ENCODE data around the gene VEPH1. TPM values are rescaled to one million over a fixed set of nuclear protein-coding genes. Genes with fewer than 3 reads are reported as not detected.
"Not testable (repeated sequence)": the region's sequence is repeated elsewhere in the genome, so short reads cannot be mapped to it uniquely, and the experiment has no call there.

The VEPH1 gene
- total RNA-seq, 2 donors from 2014 or later: not detected

GRCh38 chr3:157347577-157348303 is 155.5 kb downstream of the VEPH1 start:
- H3K27ac Mint-ChIP-seq: no peak overlapping the region
- no peak overlapping the region for H3K4me3 Mint-ChIP-seq
- peaks cover 6% of the 10 kb centered on the region for H3K9me3 Mint-ChIP-seq
- DNase-seq (ENCODE audit: low spot score): no peak
- no peaks in the 10 kb centered on the region for H3K4me1 Mint-ChIP-seq (ENCODE audit: low read depth in 2 of 2)
- no peaks in the 10 kb centered on the region for H3K27me3 Mint-ChIP-seq
- no peaks in the 10 kb centered on the region for H3K36me3 Mint-ChIP-seq
- peak in 1 of 2 donors; percentile 41 for ATAC-seq

- Mint-ChIP-seq H3K9me3 (peaks cover 4% of the 10 kb centered on the region), H3K4me1 (ENCODE audit: low read depth in 2 of 2) (no peaks in the 10 kb centered on the region), H3K27me3 (no peaks in the 10 kb centered on the region), H3K4me3 (no peak overlapping the region), H3K36me3 (no peaks in the 10 kb centered on the region), H3K27ac (no peak overlapping the region)
- DNase-seq (ENCODE audit: low spot score) (no peak), ATAC-seq (no peak)
Observed at GRCh38 chr3:157336252-157337009, 166.8 kb downstream of the VEPH1 start.

- ATAC-seq (no peak), DNase-seq (ENCODE audit: low spot score) (no peak)
- Mint-ChIP-seq H3K27ac (no peak overlapping the region), H3K4me3 (no peak overlapping the region), H3K36me3 (no peaks in the 10 kb centered on the region), H3K27me3 (no peaks in the 10 kb centered on the region), H3K4me1 (ENCODE audit: low read depth in 2 of 2) (no peaks in the 10 kb centered on the region), H3K9me3 (no peaks in the 10 kb centered on the region)
Observed at GRCh38 chr3:157335233-157336076, 167.8 kb downstream of the VEPH1 start.

DNA sequence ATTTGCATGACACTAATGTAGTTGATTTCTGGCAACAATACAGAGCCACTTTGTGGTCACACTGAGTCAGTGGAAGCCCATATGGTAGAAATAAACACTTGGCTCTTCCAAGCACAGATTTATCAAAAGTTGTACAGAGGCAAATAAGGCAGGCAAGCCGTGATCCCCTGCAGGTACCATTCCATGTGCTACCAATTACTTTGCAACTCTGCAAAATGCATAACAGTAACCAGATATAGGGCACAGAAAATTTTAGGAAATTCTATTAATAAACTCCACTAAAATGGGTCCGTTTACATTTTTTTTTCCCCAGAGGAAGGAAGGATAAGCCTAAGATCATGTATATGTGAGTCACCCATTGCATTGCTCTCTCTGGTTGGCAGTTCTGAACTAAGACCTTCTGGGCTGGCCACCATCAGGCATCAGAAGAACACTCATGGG is 169.6 kb downstream of the VEPH1 start:
- Mint-ChIP-seq H3K9me3 (no peaks in the 10 kb centered on the region), H3K4me1 (ENCODE audit: low read depth in 2 of 2) (no peaks in the 10 kb centered on the region), H3K4me3 (no peak overlapping the region), H3K36me3 (no peaks in the 10 kb centered on the region), H3K27me3 (no peaks in the 10 kb centered on the region), H3K27ac (no peak overlapping the region)
- ATAC-seq (no peak), DNase-seq (ENCODE audit: low spot score) (no peak)

GRCh38 chr3:157330206-157330605 is 173.0 kb downstream of the VEPH1 start:
- H3K36me3 Mint-ChIP-seq: peaks cover 6% of the 10 kb centered on the region

DNA sequence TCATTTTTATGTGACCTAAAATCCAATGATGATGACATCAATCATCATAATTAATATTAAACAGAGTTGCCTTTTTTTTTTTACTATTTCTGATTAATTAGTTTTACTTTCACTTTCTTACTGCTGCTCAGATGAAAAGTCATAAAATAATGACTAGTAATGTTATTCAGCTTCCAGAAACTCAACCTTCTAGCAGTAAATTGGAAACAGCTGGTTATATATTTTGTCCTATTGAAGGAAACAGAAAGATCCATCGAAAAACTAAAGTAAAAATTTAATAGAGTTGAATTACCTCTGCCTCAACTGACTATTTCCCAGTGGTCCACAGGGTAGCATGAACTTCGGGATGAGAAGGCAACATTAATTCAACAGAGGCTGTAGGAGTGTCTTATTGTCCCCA is 173.7 kb downstream of the VEPH1 start:
- Mint-ChIP-seq H3K36me3 (peaks cover 6% of the 10 kb centered on the region), H3K27me3 (peaks cover 0 to 15% of the 10 kb centered on the region in 2 donors), H3K9me3 (peaks cover 4% of the 10 kb centered on the region), H3K4me1 (ENCODE audit: low read depth in 2 of 2) (no peaks in the 10 kb centered on the region), H3K4me3 (no peak overlapping the region), H3K27ac (no peak overlapping the region)
- DNase-seq (ENCODE audit: low spot score) (no peak), ATAC-seq (no peak)

More at GRCh38 chr3:157330206-157330605, 173.0 kb downstream of the VEPH1 start:
- DNase-seq (ENCODE audit: low spot score) (no peak), ATAC-seq (no peak)
- Mint-ChIP-seq H3K27ac (no peak overlapping the region), H3K9me3 (peaks cover 4% of the 10 kb centered on the region), H3K4me3 (no peak overlapping the region), H3K4me1 (ENCODE audit: low read depth in 2 of 2) (no peaks in the 10 kb centered on the region), H3K27me3 (peaks cover 0 to 15% of the 10 kb centered on the region in 2 donors)

DNA sequence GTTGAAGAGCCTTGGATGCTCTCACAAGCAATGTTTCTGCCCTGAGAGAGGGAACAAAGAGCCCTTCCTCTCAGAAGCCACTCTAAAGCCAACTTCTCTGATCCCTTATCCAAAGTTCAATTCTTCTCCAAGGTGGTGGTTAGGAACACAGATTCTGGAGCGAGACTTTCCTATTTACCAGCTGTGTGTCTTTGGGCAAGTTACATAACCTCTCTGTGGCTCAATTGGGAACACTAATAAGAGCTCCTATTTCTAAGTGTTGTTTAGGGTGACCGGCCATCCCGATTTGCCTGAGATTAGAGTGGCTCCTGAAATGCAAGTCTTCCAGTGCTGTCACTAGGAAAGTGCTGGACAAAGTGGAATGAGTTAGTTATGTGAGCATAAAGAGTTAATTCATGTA is 175.4 kb downstream of the VEPH1 start:
- DNase-seq (ENCODE audit: low spot score) (no peak), ATAC-seq (no peak)
- Mint-ChIP-seq H3K36me3 (peaks cover 6% of the 10 kb centered on the region), H3K4me3 (no peak overlapping the region), H3K4me1 (ENCODE audit: low read depth in 2 of 2) (no peaks in the 10 kb centered on the region), H3K9me3 (peaks cover 4% of the 10 kb centered on the region), H3K27ac (no peak overlapping the region), H3K27me3 (peaks cover 0 to 15% of the 10 kb centered on the region in 2 donors)

DNA sequence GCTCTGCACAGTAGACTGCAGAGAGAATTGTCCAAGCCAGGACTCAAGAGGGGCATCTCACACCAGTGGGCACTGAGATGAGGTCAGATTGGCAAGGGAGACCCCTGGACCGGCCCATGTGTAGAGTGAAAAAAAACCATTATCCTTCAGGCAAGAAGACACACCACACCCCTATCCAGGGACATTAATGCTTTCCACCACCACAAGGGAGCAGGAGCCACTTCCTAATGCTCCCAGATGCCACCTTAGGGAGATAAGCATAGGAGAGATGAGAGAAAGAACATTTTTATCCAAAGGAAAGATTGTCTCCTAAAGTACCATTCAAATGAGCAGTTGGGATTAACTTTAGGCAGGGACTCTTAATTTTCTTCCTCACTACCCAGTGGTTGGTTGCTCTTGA is 176.2 kb downstream of the VEPH1 start:
- H3K36me3 Mint-ChIP-seq: peaks cover 6% of the 10 kb centered on the region
- H3K27me3 Mint-ChIP-seq: peaks cover 0 to 18% of the 10 kb centered on the region in 2 donors
- DNase-seq (ENCODE audit: low spot score): no peak
- no peak overlapping the region for H3K4me3 Mint-ChIP-seq
- no peak for ATAC-seq
- no peaks in the 10 kb centered on the region for H3K4me1 Mint-ChIP-seq (ENCODE audit: low read depth in 2 of 2)
- peaks cover 4% of the 10 kb centered on the region for H3K9me3 Mint-ChIP-seq
- H3K27ac Mint-ChIP-seq: no peak overlapping the region

DNA sequence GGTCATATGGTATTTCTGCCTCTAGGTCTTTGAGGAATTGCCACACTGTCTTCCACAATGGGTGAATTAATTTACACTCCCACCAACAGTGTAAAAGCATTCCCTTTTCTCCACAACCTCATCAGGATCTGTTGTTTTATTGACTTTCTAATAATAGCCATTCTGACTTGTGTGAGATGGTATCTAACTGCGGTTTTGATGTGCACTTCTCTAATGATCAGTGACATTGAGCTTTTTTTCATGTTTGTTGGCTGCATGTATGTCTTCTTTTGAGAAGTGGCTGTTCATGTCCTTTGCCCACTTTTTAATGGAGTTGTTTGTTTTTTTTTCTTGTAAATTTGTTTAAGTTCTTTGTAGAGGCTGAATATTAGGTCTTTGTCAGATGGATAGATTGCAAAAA is 178.3 kb downstream of the VEPH1 start:
- H3K36me3 Mint-ChIP-seq: not testable (repeated sequence)

DNA sequence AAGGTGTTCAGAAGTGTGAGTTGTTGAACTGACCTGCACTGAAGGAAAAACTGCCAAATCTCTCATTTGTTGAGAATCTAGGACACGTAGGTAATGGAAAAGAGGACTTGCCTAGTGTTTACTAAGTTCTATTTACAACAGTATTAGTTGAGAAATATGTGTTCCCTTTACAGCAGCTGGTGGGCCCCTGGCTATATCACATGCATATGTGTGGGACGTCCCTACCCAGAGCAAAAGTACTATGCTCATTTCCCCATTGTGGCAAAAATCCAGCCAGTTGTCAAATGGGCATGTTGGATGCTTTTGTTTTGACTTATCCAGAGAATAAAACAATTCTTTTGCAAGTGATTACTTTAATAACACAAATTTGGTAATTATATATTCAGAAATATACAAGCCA is 179.9 kb downstream of the VEPH1 start:
- H3K9me3 Mint-ChIP-seq: peaks cover 6% of the 10 kb centered on the region
- no peak overlapping the region for H3K27ac Mint-ChIP-seq
- H3K4me3 Mint-ChIP-seq: no peak overlapping the region
- ATAC-seq: no peak
- no peak for DNase-seq (ENCODE audit: low spot score)
- H3K27me3 Mint-ChIP-seq: peaks cover 0 to 20% of the 10 kb centered on the region in 2 donors
- H3K4me1 Mint-ChIP-seq (ENCODE audit: low read depth in 2 of 2): no peaks in the 10 kb centered on the region
- peaks cover 6% of the 10 kb centered on the region for H3K36me3 Mint-ChIP-seq

More for the DNA sequence above, 178.3 kb downstream of the VEPH1 start:
- H3K9me3 Mint-ChIP-seq; H3K4me3 Mint-ChIP-seq; DNase-seq (ENCODE audit: low spot score); H3K27ac Mint-ChIP-seq; ATAC-seq; H3K4me1 Mint-ChIP-seq (ENCODE audit: low read depth in 2 of 2): not testable (repeated sequence)
- peaks cover 0 to 20% of the 10 kb centered on the region in 2 donors for H3K27me3 Mint-ChIP-seq

DNA sequence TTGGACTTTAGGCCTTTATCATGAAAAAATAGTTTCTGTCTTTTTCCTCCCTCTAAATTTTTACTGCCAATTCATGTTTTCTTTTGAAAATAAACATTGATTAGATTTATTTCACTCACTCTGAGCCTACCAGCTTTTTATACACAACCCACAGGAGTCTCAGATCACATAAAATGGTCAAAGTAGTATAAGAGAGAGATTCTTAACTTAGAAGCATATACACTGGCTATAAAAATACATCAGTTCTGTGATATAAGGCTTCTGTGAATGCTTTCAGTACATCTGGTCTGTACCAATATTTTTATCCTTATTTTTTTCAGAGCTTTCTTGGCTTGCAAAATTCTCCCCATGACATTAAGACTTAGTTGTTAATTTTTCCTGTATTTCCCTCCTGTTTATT is 183.5 kb downstream of the VEPH1 start:
- Mint-ChIP-seq H3K36me3 (no peaks in the 10 kb centered on the region), H3K27me3 (peaks cover 0 to 13% of the 10 kb centered on the region in 2 donors), H3K4me3 (no peak overlapping the region), H3K9me3 (peaks cover 3% of the 10 kb centered on the region), H3K27ac (no peak overlapping the region), H3K4me1 (ENCODE audit: low read depth in 2 of 2) (no peaks in the 10 kb centered on the region)
- ATAC-seq (no peak), DNase-seq (ENCODE audit: low spot score) (no peak)

DNA sequence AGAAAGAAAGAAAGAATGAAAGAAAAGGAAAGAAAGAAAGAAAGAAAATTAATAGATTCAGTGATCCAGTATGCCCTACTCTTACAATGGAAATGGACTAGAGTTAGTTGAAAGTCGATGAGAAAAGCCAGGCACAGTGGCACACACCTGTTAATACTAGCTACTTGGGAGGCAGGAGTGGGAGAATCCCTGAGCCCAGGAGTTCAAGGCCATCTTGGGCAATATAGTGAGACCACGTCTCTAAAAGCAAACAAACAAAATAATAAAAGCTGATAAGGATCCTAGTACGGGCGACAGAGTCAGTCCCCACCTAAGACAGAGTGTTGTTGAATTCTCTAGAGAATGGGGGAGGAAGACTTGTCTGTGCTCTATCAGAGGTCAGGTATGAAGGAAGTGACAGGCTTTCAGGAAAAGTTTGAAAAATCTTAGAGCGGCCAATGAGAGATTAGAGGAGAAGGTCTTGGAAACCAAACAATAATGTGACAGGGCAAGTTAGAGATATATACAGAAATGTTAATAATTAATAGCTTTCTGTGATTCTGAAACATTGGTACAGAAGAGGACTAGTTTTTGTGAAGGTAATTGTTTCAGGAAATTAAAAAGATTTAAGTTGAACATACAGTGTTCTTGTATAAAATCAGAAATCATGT is 184.5 kb downstream of the VEPH1 start:
- no peak overlapping the region for H3K4me3 Mint-ChIP-seq
- no peaks in the 10 kb centered on the region for H3K4me1 Mint-ChIP-seq (ENCODE audit: low read depth in 2 of 2)
- ATAC-seq (no peak), DNase-seq (ENCODE audit: low spot score) (no peak)
- peaks cover 3% of the 10 kb centered on the region for H3K9me3 Mint-ChIP-seq
- no peaks in the 10 kb centered on the region for H3K36me3 Mint-ChIP-seq
- H3K27me3 Mint-ChIP-seq: peaks cover 0 to 13% of the 10 kb centered on the region in 2 donors
- H3K27ac Mint-ChIP-seq: no peak overlapping the region

- H3K27ac Mint-ChIP-seq: no peak overlapping the region
- H3K4me1 Mint-ChIP-seq (ENCODE audit: low read depth in 2 of 2): no peaks in the 10 kb centered on the region
- DNase-seq (ENCODE audit: low spot score): no peak
- H3K4me3 Mint-ChIP-seq: no peak overlapping the region
- peaks cover 3% of the 10 kb centered on the region for H3K9me3 Mint-ChIP-seq
- ATAC-seq: no peak
- H3K27me3 Mint-ChIP-seq: peaks cover 0 to 13% of the 10 kb centered on the region in 2 donors
- no peaks in the 10 kb centered on the region for H3K36me3 Mint-ChIP-seq
Observed at GRCh38 chr3:157317895-157318294, 185.3 kb downstream of the VEPH1 start.

All from natural killer cell treated with Interleukin-12 subunit alpha and Interleukin-12 subunit beta and Interleukin-15 and Interleukin-18, amount 100 ng/mL, for 72 hours (primary cell).